ENCODE measurements around the gene MAGI2.

The MAGI2 gene

GRCh38 chr7:79257959-79258358 lies 195.5 kb downstream of the MAGI2 start:
- no peak for TF ChIP-seq CTCF (IDR thresholded peaks at IDR 0.05; ENCODE audit: insufficient read depth, low read length, missing control alignments)
- ChIA-PET CTCF (interaction anchor here (1.2 kb wide), 1 partner anchor 10 kb away, joined by 5 read pairs; no protein-coding TSS in a partner anchor), POLR2A (no interaction called here)
- DNase-seq (ENCODE audit: low read depth, low spot score), result no peak
- no peak overlapping the region for H3K4me3 ChIP-seq (ENCODE audit: low read depth, low read length)

DNA sequence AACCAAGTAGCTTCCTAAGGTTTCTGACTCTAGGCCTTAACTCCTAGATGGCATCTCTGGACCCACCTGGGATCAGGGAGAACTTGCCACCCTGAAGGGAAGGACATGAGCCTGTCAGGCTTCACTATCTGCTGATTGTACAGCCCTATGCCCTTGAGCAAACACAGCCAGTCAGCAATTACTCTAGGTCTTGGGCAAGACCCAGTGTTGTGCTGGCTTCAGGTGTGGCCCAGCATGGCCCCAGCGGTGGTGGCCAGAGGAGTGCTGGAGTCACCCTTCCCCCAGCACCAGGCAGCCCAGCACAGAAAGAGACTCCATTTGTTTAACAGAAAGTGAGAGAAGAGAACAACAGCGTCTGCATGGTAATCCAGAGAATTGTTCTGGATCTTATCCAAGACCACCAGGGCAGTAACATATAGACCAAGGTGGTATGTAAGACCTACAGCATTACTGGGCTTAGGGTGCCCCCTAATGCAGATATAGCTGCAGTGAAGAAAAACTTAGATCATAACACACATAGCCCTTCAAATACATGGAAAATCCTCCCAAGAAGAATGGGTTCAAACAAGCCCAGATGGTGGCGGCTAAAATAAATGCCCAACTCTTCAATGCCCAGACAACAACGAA lies 207.7 kb downstream of the MAGI2 start:
- CTCF ChIA-PET, result no interaction called here
- TF ChIP-seq CTCF (IDR thresholded peaks at IDR 0.05; ENCODE audit: insufficient read depth, low read length, missing control alignments), result no peak
- no peak overlapping the region for H3K4me3 ChIP-seq (ENCODE audit: low read depth, low read length)
- POLR2A ChIA-PET, result no interaction called here
- no peak for DNase-seq (ENCODE audit: low read depth, low spot score)

GRCh38 chr7:79244482-79244881 lies 209.0 kb downstream of the MAGI2 start:
- POLR2A ChIA-PET, result no interaction called here
- CTCF ChIA-PET, result no interaction called here
- no peak for DNase-seq (ENCODE audit: low read depth, low spot score)
- H3K4me3 ChIP-seq (ENCODE audit: low read depth, low read length), result no peak overlapping the region
- no peak for TF ChIP-seq CTCF (IDR thresholded peaks at IDR 0.05; ENCODE audit: insufficient read depth, low read length, missing control alignments)

- no peak for TF ChIP-seq CTCF (IDR thresholded peaks at IDR 0.05; ENCODE audit: insufficient read depth, low read length, missing control alignments)
- H3K4me3 ChIP-seq (ENCODE audit: low read depth, low read length), result no peak overlapping the region
- peak; percentile 31 for DNase-seq (ENCODE audit: low read depth, low spot score)
- ChIA-PET CTCF (interaction anchor here (1.3 to 2.0 kb wide), 2 partner anchors 14 to 65 kb away, joined by 3 to 6 read pairs; no protein-coding TSS in a partner anchor), POLR2A (no interaction called here)
These were observed 212.0 kb downstream of the MAGI2 start for GRCh38 chr7:79241288-79242060.

DNA sequence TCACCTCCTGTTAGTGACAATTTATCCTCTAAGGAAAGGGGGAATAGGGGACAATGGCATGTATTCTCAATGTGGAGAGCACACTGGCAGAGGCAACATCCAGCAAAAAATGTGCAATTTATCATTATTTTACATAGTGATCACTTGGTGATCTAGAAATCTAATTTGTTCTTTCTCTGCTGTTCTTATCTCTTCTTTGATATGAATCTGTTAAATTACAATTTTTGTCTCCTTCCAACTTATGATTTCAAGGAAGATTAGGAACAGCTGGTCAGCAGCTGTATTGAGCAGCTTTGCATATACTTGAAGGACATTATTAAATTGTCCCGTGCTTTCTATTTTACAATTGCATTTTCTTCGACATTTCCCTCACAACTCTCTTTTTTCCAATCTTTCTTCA lies 213.1 kb downstream of the MAGI2 start:
- CTCF ChIA-PET, result interaction anchor here (2.0 kb wide), 1 partner anchor 13 kb away, joined by 6 read pairs; no protein-coding TSS in a partner anchor
- no peak for DNase-seq (ENCODE audit: low read depth, low spot score)
- POLR2A ChIA-PET, result no interaction called here
- TF ChIP-seq CTCF (IDR thresholded peaks at IDR 0.05; ENCODE audit: insufficient read depth, low read length, missing control alignments), result no peak
- H3K4me3 ChIP-seq (ENCODE audit: low read depth, low read length), result no peak overlapping the region

DNA sequence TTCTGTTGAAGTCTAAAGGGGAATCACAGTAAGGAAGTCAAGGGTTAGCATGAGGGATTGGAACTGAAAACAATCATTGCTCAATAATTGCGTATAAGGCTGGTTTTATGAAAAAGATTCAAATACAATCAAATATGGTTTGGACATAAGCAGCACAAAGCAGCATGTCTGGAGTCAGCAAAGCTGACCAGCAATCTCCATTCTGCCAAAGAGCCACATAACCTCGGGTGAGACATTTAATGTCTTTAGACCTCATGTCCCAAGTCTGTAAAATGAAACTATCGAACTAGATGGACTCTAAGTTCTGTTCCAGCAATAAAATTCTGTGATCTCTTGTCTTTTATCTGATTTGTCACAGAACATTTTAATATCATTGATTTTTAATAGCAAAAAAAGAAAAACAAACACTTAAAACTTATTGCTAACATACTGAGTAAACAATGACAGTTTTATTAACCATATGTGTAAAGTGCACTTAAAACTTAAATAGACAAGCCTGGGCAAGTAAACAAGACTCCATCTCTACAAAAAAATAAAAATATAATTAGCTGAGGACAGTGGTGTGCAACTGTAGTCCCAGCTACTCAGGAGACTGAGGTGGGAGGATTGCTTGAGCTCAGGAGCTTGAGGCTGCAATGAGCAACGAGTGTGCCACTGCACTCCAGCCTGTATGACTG lies 217.0 kb downstream of the MAGI2 start:
- TF ChIP-seq CTCF (IDR thresholded peaks at IDR 0.05; ENCODE audit: insufficient read depth, low read length, missing control alignments), result no peak
- POLR2A ChIA-PET, result no interaction called here
- no peak for DNase-seq (ENCODE audit: low read depth, low spot score)
- CTCF ChIA-PET, result no interaction called here
- no peak overlapping the region for H3K4me3 ChIP-seq (ENCODE audit: low read depth, low read length)
